MCF 10A (cell line): ENCODE data around the gene FLNC. TPM values are rescaled to one million over a fixed set of nuclear protein-coding genes. Genes with fewer than 3 reads are reported as not detected.

Experiments
- BruUV-seq: library from RNA; stranded (reverse); fragments of 400-500 nt; replicated peaks from 2 replicates; lab custom pipeline; 2021; lab: Mats Ljungman, UMichigan
- CTCF ChIA-PET: fragments of 300-600 bp; sonication (Branson Sonifier 250); formaldehyde crosslinking; extraction: SDS; loops from one replicate; lab custom pipeline; 2021; ENCODE audit warnings: antibody characterized with exemption, inconsistent platforms; lab: Yijun Ruan, JAX
- POLR2A ChIA-PET: fragments of 300-600, 350-650 bp; sonication (Branson Sonifier 250); formaldehyde crosslinking; extraction: SDS; loops from one replicate; lab custom pipeline; 2020; ENCODE audit warnings: antibody characterized with exemption, inconsistent platforms; lab: Yijun Ruan, JAX
- DNase-seq: peaks from one replicate; pipeline ENCODE4 v3.0.0-alpha.2; 2018; ENCODE audit not compliant: unreplicated experiment
- H3K27ac Mint-ChIP-seq: one replicate; pipeline ENCODE4 v1.8.0; 2022; ENCODE audit warnings: mild to moderate bottlenecking, low read depth, mixed read lengths; ENCODE audit not compliant: unreplicated experiment
- H3K27me3 Mint-ChIP-seq: one replicate; pipeline ENCODE4 v1.8.0; 2022; ENCODE audit warnings: mixed read lengths; ENCODE audit not compliant: insufficient read depth, unreplicated experiment
- H3K36me3 Mint-ChIP-seq: one replicate; pipeline ENCODE4 v1.8.0; 2022; ENCODE audit warnings: mild to moderate bottlenecking, moderate library complexity, mixed read lengths; ENCODE audit not compliant: insufficient read depth, unreplicated experiment
- H3K4me1 Mint-ChIP-seq: one replicate; pipeline ENCODE4 v1.8.0; 2022; ENCODE audit warnings: mixed read lengths; ENCODE audit not compliant: insufficient read depth, unreplicated experiment
- H3K4me3 Mint-ChIP-seq: one replicate; pipeline ENCODE4 v1.8.0; 2022; ENCODE audit warnings: mild to moderate bottlenecking, moderate library complexity, mixed read lengths; ENCODE audit not compliant: unreplicated experiment
- H3K9me3 Mint-ChIP-seq: one replicate; pipeline ENCODE4 v1.8.0; 2022; ENCODE audit warnings: mixed read lengths; ENCODE audit not compliant: unreplicated experiment
- CTCF ChIP-seq: fragments of 200-600 bp; IDR thresholded peaks from one replicate; pipeline ENCODE4 v1.8.0; 2022; ENCODE audit warnings: antibody characterized with exemption, mild to moderate bottlenecking; ENCODE audit not compliant: unreplicated experiment
- intact Hi-C: fragments of 100-400 bp; cut with micrococcal nuclease; formaldehyde crosslinking; loops from 2 replicates; pipeline ENCODE4 v1.14.1; 2022
- total RNA-seq: library from RNA; stranded (reverse); gene quantifications from 2 replicates; pipeline ENCODE4 v1.2.3, GENCODE V29; 2022

FLNC gene
- total RNA-seq, 1 experiment from 2014 or later, result 0.28 TPM

- H3K36me3 Mint-ChIP-seq, result peaks cover 5% of the 10 kb centered on the region
- POLR2A ChIA-PET, result no interaction called here
- CTCF ChIA-PET, result interaction anchor here (4.3 kb wide), 1 partner anchor 10 kb away, joined by 25 read pairs; no protein-coding TSS in a partner anchor
- intact Hi-C loops, result no loop called here
- no TSS peak for BruUV-seq
- no peak overlapping the region for H3K4me3 Mint-ChIP-seq
- TF ChIP-seq CTCF, result no peak
- H3K27me3 Mint-ChIP-seq, result no peaks in the 10 kb centered on the region
- no peaks in the 10 kb centered on the region for H3K4me1 Mint-ChIP-seq
- H3K9me3 Mint-ChIP-seq, result no peaks in the 10 kb centered on the region
- no peak overlapping the region for H3K27ac Mint-ChIP-seq
- no peak for DNase-seq
These were observed 43.0 kb downstream of the FLNC start for GRCh38 chr7:128873234-128873633.

GRCh38 chr7:128874140-128875031 is 44.2 kb downstream of the FLNC start:
- DNase-seq, result no peak
- no peak for TF ChIP-seq CTCF
- Mint-ChIP-seq H3K4me1 (no peaks in the 10 kb centered on the region), H3K9me3 (no peaks in the 10 kb centered on the region), H3K36me3 (no peaks in the 10 kb centered on the region), H3K27ac (no peak overlapping the region), H3K27me3 (no peaks in the 10 kb centered on the region), H3K4me3 (no peak overlapping the region)
- intact Hi-C loops, result no loop called here
- ChIA-PET CTCF (interaction anchor here (0.7 to 4.3 kb wide), 3 partner anchors 9 to 12 kb away, joined by 3 to 25 read pairs (median 3); no protein-coding TSS in a partner anchor), POLR2A (no interaction called here)
- BruUV-seq, result no TSS peak

GRCh38 chr7:128875523-128875948 is 45.3 kb downstream of the FLNC start:
- no peaks in the 10 kb centered on the region for H3K9me3 Mint-ChIP-seq
- no peak overlapping the region for H3K27ac Mint-ChIP-seq
- intact Hi-C loops, result no loop called here
- no peaks in the 10 kb centered on the region for H3K36me3 Mint-ChIP-seq
- no TSS peak for BruUV-seq
- DNase-seq, result no peak
- ChIA-PET POLR2A (no interaction called here), CTCF (interaction anchor here (0.6 to 4.3 kb wide), 4 partner anchors 8 to 363 kb away, joined by 3 to 25 read pairs (median 3); partner anchors contain the start of gene ATP6V1F)
- H3K4me3 Mint-ChIP-seq, result no peak overlapping the region
- TF ChIP-seq CTCF, result no peak
- no peaks in the 10 kb centered on the region for H3K4me1 Mint-ChIP-seq
- no peaks in the 10 kb centered on the region for H3K27me3 Mint-ChIP-seq

GRCh38 chr7:128876127-128876526 is 45.9 kb downstream of the FLNC start:
- POLR2A ChIA-PET, result no interaction called here
- no peaks in the 10 kb centered on the region for H3K27me3 Mint-ChIP-seq
- BruUV-seq, result no TSS peak
- H3K27ac Mint-ChIP-seq, result no peak overlapping the region
- CTCF ChIA-PET, result interaction anchor here (0.5 to 4.3 kb wide), 5 partner anchors 7 to 362 kb away, joined by 3 to 25 read pairs (median 3); partner anchors contain the start of gene ATP6V1F
- intact Hi-C loops, result no loop called here
- no peak overlapping the region for H3K4me3 Mint-ChIP-seq
- no peak for TF ChIP-seq CTCF
- no peaks in the 10 kb centered on the region for H3K9me3 Mint-ChIP-seq
- DNase-seq, result no peak
- H3K36me3 Mint-ChIP-seq, result no peaks in the 10 kb centered on the region
- H3K4me1 Mint-ChIP-seq, result no peaks in the 10 kb centered on the region
